Subcutaneous adipose tissue (tissue), 4 donors: ENCODE data around the gene TEX261. TPM values are rescaled to one million over a fixed set of nuclear protein-coding genes. Genes with fewer than 3 reads are reported as not detected.

ENCODE experiments used
- CTCF ChIP-seq: fragments of 450-650 bp; IDR thresholded peaks from one replicate; pipeline ENCODE4 v1.5.1; 2016; ENCODE audit warnings: low read depth, mild to moderate bottlenecking, control low read depth, antibody characterized with exemption, moderate library complexity
- total RNA-seq, 4 donors: library from RNA; depleted of rRNA; stranded (reverse); fragments of >200 nt; gene quantifications; one replicate each; pipeline ENCODE4 v1.1.0, GENCODE V29; 2016

Gene TEX261
- total RNA-seq, 4 donors from 2014 or later = 29.5 to 49.9 (median 33.4) TPM

- no peak for TF ChIP-seq CTCF
These were observed 9.9 kb downstream of the TEX261 start for GRCh38 chr2:70984576-70985282.

- TF ChIP-seq CTCF = no peak
These were observed 10.5 kb downstream of the TEX261 start for GRCh38 chr2:70984228-70984575.

- TF ChIP-seq CTCF = no peak
These were observed 11.0 kb downstream of the TEX261 start for GRCh38 chr2:70983506-70984227.

GRCh38 chr2:70982971-70983370 is 11.7 kb downstream of the TEX261 start:
- no peak for TF ChIP-seq CTCF

- no peak for TF ChIP-seq CTCF
These were observed 12.5 kb downstream of the TEX261 start for GRCh38 chr2:70981866-70982810.

- TF ChIP-seq CTCF = no peak
These were observed 13.3 kb downstream of the TEX261 start for GRCh38 chr2:70981421-70981820.

GRCh38 chr2:70979626-70980025 is 15.0 kb downstream of the TEX261 start:
- TF ChIP-seq CTCF = no peak
